ENCODE measurements around the gene SLC17A5. TPM values are rescaled to one million over a fixed set of nuclear protein-coding genes. Genes with fewer than 3 reads are reported as not detected.

Gene SLC17A5
- total and polyA plus RNA-seq, 10 of the 15 experiments (the other 5 are each of a cell fraction or from before 2014, with no cell fraction given) = 2.3 to 7.2 (median 5.0) TPM

DNA sequence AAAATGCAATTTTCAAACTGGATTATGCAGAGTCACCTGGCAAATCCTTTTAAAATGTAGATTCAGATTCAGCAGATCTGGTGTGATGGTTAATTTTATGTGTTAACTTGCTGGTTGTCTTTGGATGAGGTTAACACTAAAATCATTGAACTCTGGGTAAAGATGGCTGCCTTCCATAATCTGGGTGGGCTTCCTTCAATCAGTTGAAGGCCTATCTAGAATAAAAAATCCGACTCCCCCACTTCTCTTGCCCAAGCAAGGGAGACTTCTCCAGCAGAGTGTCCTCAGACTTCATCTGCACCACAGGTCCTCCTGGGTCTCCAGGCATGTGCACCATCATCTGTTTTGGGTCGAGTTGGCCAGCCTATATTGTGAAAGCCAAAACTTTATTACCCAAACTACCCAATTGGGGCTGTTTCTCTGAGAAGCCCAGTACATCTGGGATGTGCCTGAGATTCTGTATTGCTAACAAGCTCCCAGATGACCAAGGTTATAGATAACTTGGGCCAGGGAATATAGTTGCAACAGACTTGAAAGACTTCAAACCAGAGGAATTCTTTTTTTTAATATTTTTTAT, 1.6 kb upstream of the SLC17A5 start:
- no peak for ATAC-seq

More for the DNA sequence above, 1.6 kb upstream of the SLC17A5 start:
- CTCF ChIA-PET = interaction anchor here (3.7 kb wide), 1 partner anchor 78 kb away, joined by 28 read pairs; no protein-coding TSS in a partner anchor
- FAIRE-seq (no peak), DNase-seq (ENCODE audit: low read depth, low spot score) (no peak)
- intact Hi-C loops (cut with micrococcal nuclease; ENCODE audit: unreplicated experiment) (no loop called here), in situ Hi-C loops (cut with MboI) (no loop called here)
- peak overlapping the region; percentile 96 for H3K4me2 ChIP-seq (ENCODE audit: control insufficient read depth, insufficient read depth)
- no TSS peak for BruUV-seq (replicated peaks)
- no peak overlapping the region for H3K9ac ChIP-seq (ENCODE audit: control insufficient read depth, insufficient read depth, low read length)
- no peaks in the 10 kb centered on the region for H3K9me3 ChIP-seq (replicated peaks; ENCODE audit: control insufficient read depth, insufficient read depth, low read length)
- H3K4me1 ChIP-seq (ENCODE audit: control insufficient read depth, insufficient read depth, low read length) = no peaks in the 10 kb centered on the region
- SMC1A ChIA-PET (ENCODE audit: uncharacterized antibody, unreplicated experiment) = interaction anchor here (1.6 to 4.7 kb wide), 2 partner anchors 17 to 141 kb away, joined by 6 to 31 read pairs; no protein-coding TSS in a partner anchor
- H3K27me3 ChIP-seq (replicated peaks in 1 of 2; ENCODE audit: control insufficient read depth in 2 of 2, insufficient read depth in 2 of 2, low read length in 1 of 2) = no peaks in the 10 kb centered on the region
- no peaks in the 10 kb centered on the region for H4K20me1 ChIP-seq (ENCODE audit: control insufficient read depth, insufficient read depth)
- peak overlapping the region; percentile 99 for H2AFZ ChIP-seq (ENCODE audit: control insufficient read depth, low read depth, low read length)
- H3K36me3 ChIP-seq (ENCODE audit: control insufficient read depth in 2 of 2, insufficient read depth in 2 of 2, low read length in 1 of 2) = no peaks in the 10 kb centered on the region
- POLR2A ChIA-PET = interaction anchor here (1.5 to 1.9 kb wide), 2 partner anchors 69 to 183 kb away, joined by 3 to 9 read pairs; no protein-coding TSS in a partner anchor
- peak overlapping the region; percentile 83; the same call in 1 of the 2 replicates for H3K4me3 ChIP-seq
- RAD21 ChIA-PET (ENCODE audit: unreplicated experiment) = no interaction called here
- H3K79me2 ChIP-seq (ENCODE audit: control insufficient read depth, insufficient read depth, low read length) = peaks cover 7% of the 10 kb centered on the region
- H3K27ac ChIP-seq (ENCODE audit: control insufficient read depth, insufficient read depth) = no peak overlapping the region
- 91% methylated on average over 2 of the region's 2 CpGs for WGBS (ENCODE audit: insufficient coverage, insufficient replicate concordance, low lambda C conversion rate, missing lambda C conversion rate)
- TF ChIP-seq YY1 (IDR thresholded peaks at IDR 0.05; ENCODE audit: low read depth, low read length) = no peak
- TF ChIP-seq SIN3A (IDR thresholded peaks at IDR 0.05; ENCODE audit: low read depth, low read length) = no peak
- TF ChIP-seq, protein P1, sequence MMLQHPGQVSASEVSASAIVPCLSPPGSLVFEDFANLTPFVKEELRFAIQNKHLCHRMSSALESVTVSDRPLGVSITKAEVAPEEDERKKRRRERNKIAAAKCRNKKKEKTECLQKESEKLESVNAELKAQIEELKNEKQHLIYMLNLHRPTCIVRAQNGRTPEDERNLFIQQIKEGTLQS (IDR thresholded peaks at IDR 0.05; ENCODE audit: borderline replicate concordance, extremely low read depth, low read depth, low read length) = no peak
- no peak for TF ChIP-seq CBFB (IDR thresholded peaks at IDR 0.05; ENCODE audit: low read depth)
- TF ChIP-seq HCFC1 (IDR thresholded peaks at IDR 0.05; ENCODE audit: low read length) = no peak
- no peak for TF ChIP-seq ZNF207 (IDR thresholded peaks at IDR 0.05; ENCODE audit: borderline replicate concordance)
